Measurements from ENCODE around the gene URB1.

DNA sequence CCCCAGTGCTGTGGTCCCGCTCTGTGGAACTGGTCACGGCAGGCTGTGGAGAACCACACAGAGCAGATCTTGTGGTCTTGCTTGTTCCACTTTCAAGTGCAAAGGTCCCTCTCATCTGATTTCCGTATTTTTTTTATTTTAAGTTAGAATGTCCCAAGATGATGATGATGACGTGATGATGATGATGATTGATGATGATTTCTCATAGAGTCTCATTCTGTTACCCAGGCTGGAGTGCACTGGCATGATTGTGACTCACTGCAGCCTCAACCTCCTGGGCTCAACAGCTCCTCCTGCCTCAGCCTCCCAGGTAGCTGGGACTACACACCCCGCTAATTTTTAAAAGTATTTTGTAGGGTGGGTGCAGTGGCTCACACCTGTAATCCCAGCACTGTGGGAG, 31.9 kb upstream of the URB1 start:
- no peak for TF ChIP-seq EZH2 (IDR thresholded peaks at IDR 0.05; ENCODE audit: low read length)
- TF ChIP-seq, protein P1, sequence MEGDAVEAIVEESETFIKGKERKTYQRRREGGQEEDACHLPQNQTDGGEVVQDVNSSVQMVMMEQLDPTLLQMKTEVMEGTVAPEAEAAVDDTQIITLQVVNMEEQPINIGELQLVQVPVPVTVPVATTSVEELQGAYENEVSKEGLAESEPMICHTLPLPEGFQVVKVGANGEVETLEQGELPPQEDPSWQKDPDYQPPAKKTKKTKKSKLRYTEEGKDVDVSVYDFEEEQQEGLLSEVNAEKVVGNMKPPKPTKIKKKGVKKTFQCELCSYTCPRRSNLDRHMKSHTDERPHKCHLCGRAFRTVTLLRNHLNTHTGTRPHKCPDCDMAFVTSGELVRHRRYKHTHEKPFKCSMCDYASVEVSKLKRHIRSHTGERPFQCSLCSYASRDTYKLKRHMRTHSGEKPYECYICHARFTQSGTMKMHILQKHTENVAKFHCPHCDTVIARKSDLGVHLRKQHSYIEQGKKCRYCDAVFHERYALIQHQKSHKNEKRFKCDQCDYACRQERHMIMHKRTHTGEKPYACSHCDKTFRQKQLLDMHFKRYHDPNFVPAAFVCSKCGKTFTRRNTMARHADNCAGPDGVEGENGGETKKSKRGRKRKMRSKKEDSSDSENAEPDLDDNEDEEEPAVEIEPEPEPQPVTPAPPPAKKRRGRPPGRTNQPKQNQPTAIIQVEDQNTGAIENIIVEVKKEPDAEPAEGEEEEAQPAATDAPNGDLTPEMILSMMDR (optimal IDR thresholded peaks at IDR 0.05 in 1 of 3, IDR thresholded peaks at IDR 0.05 in 1 of 3, conservative IDR thresholded peaks at IDR 0.05 in 1 of 3; ENCODE audit: extremely low read depth in 1 of 3, insufficient read depth in 2 of 3, low read length in 3 of 3) = no peak

Data from keratinocyte (primary cell).